ENCODE measurements around the gene MEF2A.
A peak's percentile ranks its signal among the peaks of the same experiment; 100 is the strongest.
"Not testable (repeated sequence)": the region's sequence is repeated elsewhere in the genome, so short reads cannot be mapped to it uniquely, and the experiment has no call there.

Gene MEF2A

GRCh38 chr15:99731336-99732123, 165.7 kb downstream of the MEF2A start:
- DNase-seq (ENCODE audit: low read depth): no peak

GRCh38 chr15:99732124-99732750, 166.5 kb downstream of the MEF2A start:
- DNase-seq (ENCODE audit: low read depth): no peak

- peak; percentile 10 for DNase-seq (ENCODE audit: low read depth)
Measured at GRCh38 chr15:99732751-99733267, 167.0 kb downstream of the MEF2A start.

- DNase-seq (ENCODE audit: low read depth): peak; percentile 98
Measured at GRCh38 chr15:99733268-99734039, 167.7 kb downstream of the MEF2A start, which contains the start of gene LYSMD4. LYSMD4 (minus strand) TSS chr15:99733437; CDS start chr15:99731999, 1,438 bp downstream.

GRCh38 chr15:99734040-99734291, 168.2 kb downstream of the MEF2A start:
- not testable (repeated sequence) for DNase-seq (ENCODE audit: low read depth)

- DNase-seq (ENCODE audit: low read depth): no peak
Measured at GRCh38 chr15:99734575-99734974, 168.8 kb downstream of the MEF2A start.

GRCh38 chr15:99735868-99736267, 170.1 kb downstream of the MEF2A start:
- DNase-seq (ENCODE audit: low read depth): no peak

GRCh38 chr15:99736702-99737101, 170.9 kb downstream of the MEF2A start:
- no peak for DNase-seq (ENCODE audit: low read depth)

GRCh38 chr15:99738021-99738847, 172.4 kb downstream of the MEF2A start:
- no peak for DNase-seq (ENCODE audit: low read depth)

- no peak for DNase-seq (ENCODE audit: low read depth)
Measured at GRCh38 chr15:99741835-99742234, 176.1 kb downstream of the MEF2A start.

GRCh38 chr15:99744142-99744541, 178.4 kb downstream of the MEF2A start:
- DNase-seq (ENCODE audit: low read depth): no peak

GRCh38 chr15:99745370-99746086, 179.7 kb downstream of the MEF2A start:
- DNase-seq (ENCODE audit: low read depth): no peak

GRCh38 chr15:99749386-99749785, 183.6 kb downstream of the MEF2A start:
- no peak for DNase-seq (ENCODE audit: low read depth)

- not testable (repeated sequence) for DNase-seq (ENCODE audit: low read depth)
Measured at GRCh38 chr15:99750326-99750725, 184.5 kb downstream of the MEF2A start.

- DNase-seq (ENCODE audit: low read depth): no peak
Measured at GRCh38 chr15:99752556-99752955, 186.8 kb downstream of the MEF2A start.

- DNase-seq (ENCODE audit: low read depth): no peak
Measured at GRCh38 chr15:99753066-99753465, 187.3 kb downstream of the MEF2A start.

GRCh38 chr15:99755692-99756409, 190.1 kb downstream of the MEF2A start:
- peak; percentile 15 for DNase-seq (ENCODE audit: low read depth)

- DNase-seq (ENCODE audit: low read depth): no peak
Measured at GRCh38 chr15:99762288-99762687, 196.5 kb downstream of the MEF2A start.

- no peak for DNase-seq (ENCODE audit: low read depth)
Measured at GRCh38 chr15:99763827-99764226, 198.0 kb downstream of the MEF2A start.

- no peak for DNase-seq (ENCODE audit: low read depth)
Measured at GRCh38 chr15:99764522-99764921, 198.7 kb downstream of the MEF2A start.

Measured in stimulated activated CD4-positive, alpha-beta T cell treated with anti-CD3 and anti-CD28 coated beads, Interleukin-2, amount 100 ng/mL, for 4 hours (primary cell).